GM18498 (cell line): ENCODE data around the gene GAB2.

ENCODE experiments used
- ATAC-seq: cut with Tn5 transposase; IDR thresholded peaks from one replicate; pipeline ENCODE4 v1.9.1; 2021; ENCODE audit warnings: mild to moderate bottlenecking, moderate library complexity; ENCODE audit not compliant: unreplicated experiment

Gene GAB2

GRCh38 chr11:78402847-78403246 is 14.8 kb downstream of the GAB2 start:
- ATAC-seq = no peak

- ATAC-seq = no peak
Observed at GRCh38 chr11:78400702-78401101, 16.9 kb downstream of the GAB2 start.

GRCh38 chr11:78400116-78400515 is 17.5 kb downstream of the GAB2 start:
- no peak for ATAC-seq

GRCh38 chr11:78399136-78399535 is 18.5 kb downstream of the GAB2 start:
- no peak for ATAC-seq

GRCh38 chr11:78398715-78399114 is 18.9 kb downstream of the GAB2 start:
- ATAC-seq = no peak

GRCh38 chr11:78397398-78397797 is 20.2 kb downstream of the GAB2 start:
- peak; percentile 94 for ATAC-seq

- ATAC-seq = no peak
Observed at GRCh38 chr11:78395597-78395996, 22.0 kb downstream of the GAB2 start.

- ATAC-seq = no peak
Observed at GRCh38 chr11:78392854-78393253, 24.8 kb downstream of the GAB2 start.

- no peak for ATAC-seq
Observed at GRCh38 chr11:78391424-78391823, 26.2 kb downstream of the GAB2 start.

GRCh38 chr11:78390809-78391208 is 26.8 kb downstream of the GAB2 start:
- ATAC-seq = no peak

GRCh38 chr11:78386215-78386941 is 31.2 kb downstream of the GAB2 start:
- no peak for ATAC-seq

GRCh38 chr11:78385205-78385604 is 32.4 kb downstream of the GAB2 start:
- no peak for ATAC-seq

GRCh38 chr11:78384231-78384630 is 33.4 kb downstream of the GAB2 start:
- no peak for ATAC-seq

GRCh38 chr11:78381865-78382264 is 35.8 kb downstream of the GAB2 start:
- no peak for ATAC-seq

GRCh38 chr11:78380615-78381051 is 37.0 kb downstream of the GAB2 start:
- ATAC-seq = no peak

- no peak for ATAC-seq
Observed at GRCh38 chr11:78379039-78379670, 38.5 kb downstream of the GAB2 start.

GRCh38 chr11:78377625-78378418 is 39.8 kb downstream of the GAB2 start:
- ATAC-seq = no peak

- no peak for ATAC-seq
Observed at GRCh38 chr11:78376858-78377257, 40.8 kb downstream of the GAB2 start.

GRCh38 chr11:78374917-78375316 is 42.7 kb downstream of the GAB2 start:
- ATAC-seq = no peak

GRCh38 chr11:78373689-78374088 is 43.9 kb downstream of the GAB2 start:
- no peak for ATAC-seq

- no peak for ATAC-seq
Observed at GRCh38 chr11:78372114-78372768, 45.4 kb downstream of the GAB2 start.
